ENCODE data around the gene LCN10. TPM values are rescaled to one million over a fixed set of nuclear protein-coding genes. Genes with fewer than 3 reads are reported as not detected.

Gene LCN10
- total and polyA plus RNA-seq, 2 of the 13 experiments (the other 11 are each of a cell fraction or from before 2014, with no cell fraction given) = 0.53 to 0.61 TPM

- TF ChIP-seq ZBTB26 (CRISPR knock-in tag; IDR thresholded peaks at IDR 0.05; ENCODE audit: borderline replicate concordance) (0 out of 2 replicates have a peak, but pooled peaks have one; percentile 32), USF2 (IDR thresholded peaks at IDR 0.05; ENCODE audit: low read depth, low read length) (no peak), USF2 (CRISPR knock-in tag; IDR thresholded peaks at IDR 0.05; ENCODE audit: borderline replicate concordance) (peak; percentile 33; the same call in 1 of the 2 replicates), ZSCAN30 (CRISPR knock-in tag; IDR thresholded peaks at IDR 0.05) (no peak), ZNF589 (CRISPR knock-in tag; conservative IDR thresholded peaks at IDR 0.05) (no peak), ZFP91 (CRISPR knock-in tag; IDR thresholded peaks at IDR 0.05; ENCODE audit: borderline replicate concordance) (no peak), ARID3A (IDR thresholded peaks at IDR 0.05; ENCODE audit: low read depth, low read length) (no peak), ZBTB37 (CRISPR knock-in tag; IDR thresholded peaks at IDR 0.05) (no peak), CCAR2 (optimal IDR thresholded peaks at IDR 0.05; ENCODE audit: low read depth, low read length) (no peak), PTBP1 (IDR thresholded peaks at IDR 0.05; ENCODE audit: low read depth, low read length, poor library complexity, severe bottlenecking) (no peak), REST (IDR thresholded peaks at IDR 0.05; ENCODE audit: borderline replicate concordance in 1 of 2, low read depth in 1 of 2, low read length in 2 of 2) (no peak), CTCF (CRISPR knock-in tag; IDR thresholded peaks at IDR 0.05) (no peak)
Measured at GRCh38 chr9:136740971-136741882, 1.5 kb downstream of the LCN10 start (continued).
